M059J (cell line): ENCODE measurements around the gene SERHL2. TPM values are rescaled to one million over a fixed set of nuclear protein-coding genes. Genes with fewer than 3 reads are reported as not detected.
"Not testable (repeated sequence)": the region's sequence is repeated elsewhere in the genome, so short reads cannot be mapped to it uniquely, and the experiment has no call there.

Experiments used
- DNase-seq: peaks from one replicate; pipeline ENCODE4 v3.0.0-alpha.2; 2012; ENCODE audit warnings: low read depth
- total RNA-seq: library from RNA; depleted of rRNA; stranded (reverse); fragments of >200 nt; shearing (Covaris generic); gene quantifications from 2 replicates; pipeline ENCODE4 v1.2.3, GENCODE V29; 2014; rRNA removed

The SERHL2 gene
- 0.15 and 0.22 TPM in 2 replicates for total RNA-seq

- peak; percentile 60 for DNase-seq
Observed at GRCh38 chr22:42553475-42554361, at the start of gene SERHL2. Gene SERHL2, plus strand, starts transcription at chr22:42553956. Its CDS starts 65 bp downstream, at chr22:42554021.

GRCh38 chr22:42508327-42508974, 45.3 kb upstream of the SERHL2 start:
- DNase-seq, result not testable (repeated sequence)

- DNase-seq, result not testable (repeated sequence)
Observed at GRCh38 chr22:42508975-42509364, 44.8 kb upstream of the SERHL2 start.

GRCh38 chr22:42509548-42509947, 44.2 kb upstream of the SERHL2 start:
- no peak for DNase-seq

- DNase-seq, result no peak
Observed at GRCh38 chr22:42511401-42511891, 42.3 kb upstream of the SERHL2 start.

- peak; percentile 13 for DNase-seq
Observed at GRCh38 chr22:42512273-42512990, 41.3 kb upstream of the SERHL2 start.

GRCh38 chr22:42514331-42514730, 39.4 kb upstream of the SERHL2 start:
- DNase-seq, result not testable (repeated sequence)

- DNase-seq, result not testable (repeated sequence)
Observed at GRCh38 chr22:42515304-42515703, 38.5 kb upstream of the SERHL2 start.

- no peak for DNase-seq
Observed at GRCh38 chr22:42515896-42516295, 37.9 kb upstream of the SERHL2 start.

GRCh38 chr22:42517103-42517502, 36.7 kb upstream of the SERHL2 start:
- not testable (repeated sequence) for DNase-seq

GRCh38 chr22:42518638-42519524, 34.9 kb upstream of the SERHL2 start:
- DNase-seq, result not testable (repeated sequence)

- peak; percentile 59 for DNase-seq
Observed at GRCh38 chr22:42519525-42520401, 34.0 kb upstream of the SERHL2 start, which contains the start of gene RRP7A. Gene RRP7A, minus strand, starts transcription at chr22:42519796. Its CDS starts 10 bp downstream, at chr22:42519786.

- no peak for DNase-seq
Observed at GRCh38 chr22:42521228-42521546, 32.6 kb upstream of the SERHL2 start.

- DNase-seq, result no peak
Observed at GRCh38 chr22:42522546-42522945, 31.2 kb upstream of the SERHL2 start.

- DNase-seq, result no peak
Observed at GRCh38 chr22:42528591-42529307, 25.0 kb upstream of the SERHL2 start.

GRCh38 chr22:42529435-42529834, 24.3 kb upstream of the SERHL2 start:
- DNase-seq, result not testable (repeated sequence)

GRCh38 chr22:42531401-42532084, 22.2 kb upstream of the SERHL2 start:
- DNase-seq, result not testable (repeated sequence)

- no peak for DNase-seq
Observed at GRCh38 chr22:42533638-42533977, 20.1 kb upstream of the SERHL2 start.
